BJ (cell line): ENCODE measurements around the gene CDC42EP3. TPM values are rescaled to one million over a fixed set of nuclear protein-coding genes. Genes with fewer than 3 reads are reported as not detected.

Experiments
- CTCF ChIA-PET: fragments of 350-600 bp; formaldehyde crosslinking; extraction: SDS; loops from one replicate; lab custom pipeline; 2021; ENCODE audit warnings: antibody characterized with exemption, inconsistent platforms; lab: Yijun Ruan, JAX
- POLR2A ChIA-PET: fragments of 300-600 bp; sonication (Branson Sonifier 250); formaldehyde crosslinking; extraction: SDS; loops from one replicate; lab custom pipeline; 2021; ENCODE audit warnings: antibody characterized with exemption; lab: Charles Lee
- DNase-seq: peaks from one replicate; pipeline ENCODE4 v3.0.0-alpha.2; 2011; ENCODE audit warnings: low read depth
- H3K27me3 ChIP-seq: 2 replicates; pipeline ENCODE4 v1.6.0; 2011; ENCODE audit warnings: low read length; ENCODE audit not compliant: control insufficient read depth, insufficient read depth
- H3K36me3 ChIP-seq: 2 replicates; pipeline ENCODE4 v1.5.1; 2011; ENCODE audit warnings: low read length; ENCODE audit not compliant: control insufficient read depth, insufficient read depth
- H3K4me3 ChIP-seq: 2 replicates; pipeline ENCODE4 v1.5.1; 2011; ENCODE audit warnings: low read depth, mild to moderate bottlenecking, control low read depth, low read length
- CTCF ChIP-seq: IDR thresholded peaks from 2 replicates; pipeline ENCODE4 v1.5.1; 2011; ENCODE audit warnings: low read depth, mild to moderate bottlenecking, control low read depth, inconsistent platforms, low read length, moderate library complexity; ENCODE audit not compliant: insufficient read depth
- polyA plus RNA-seq: library from polyadenylated mRNA; depleted of rRNA; stranded (reverse); fragments of >200 nt; gene quantifications from 2 replicates; pipeline ENCODE4 v1.2.3, GENCODE V29; 2011

CDC42EP3 gene
- polyA plus RNA-seq, 1 experiment: 191 TPM

- POLR2A ChIA-PET: no interaction called here
- no peak for TF ChIP-seq CTCF
- Histone ChIP-seq H3K36me3 (no peaks in the 10 kb centered on the region), H3K27me3 (no peaks in the 10 kb centered on the region), H3K4me3 (no peak overlapping the region)
- DNase-seq: peak; percentile 52
- CTCF ChIA-PET: interaction anchor here (0.8 kb wide), 1 partner anchor 244 kb away, joined by 3 read pairs; no protein-coding TSS in a partner anchor
Measured at GRCh38 chr2:37635504-37636380, 35.7 kb downstream of the CDC42EP3 start.

GRCh38 chr2:37634914-37635503 lies 36.4 kb downstream of the CDC42EP3 start:
- Histone ChIP-seq H3K4me3 (no peak overlapping the region), H3K27me3 (no peaks in the 10 kb centered on the region), H3K36me3 (no peaks in the 10 kb centered on the region)
- POLR2A ChIA-PET: no interaction called here
- no peak for TF ChIP-seq CTCF
- no peak for DNase-seq
- CTCF ChIA-PET: interaction anchor here (0.8 kb wide), 1 partner anchor 108 kb away, joined by 3 read pairs; no protein-coding TSS in a partner anchor

- no peak for DNase-seq
- Histone ChIP-seq H3K27me3 (no peaks in the 10 kb centered on the region), H3K4me3 (no peak overlapping the region), H3K36me3 (no peaks in the 10 kb centered on the region)
- TF ChIP-seq CTCF: no peak
- CTCF ChIA-PET: interaction anchor here (0.9 kb wide), 1 partner anchor 219 kb away, joined by 3 read pairs; no protein-coding TSS in a partner anchor
- POLR2A ChIA-PET: no interaction called here
Measured at GRCh38 chr2:37633845-37634244, 37.6 kb downstream of the CDC42EP3 start.

- DNase-seq: no peak
- H3K36me3 ChIP-seq: no peaks in the 10 kb centered on the region
- no peak for TF ChIP-seq CTCF
- H3K4me3 ChIP-seq: no peak overlapping the region
- ChIA-PET CTCF (interaction anchor here (0.9 kb wide), 1 partner anchor 219 kb away, joined by 3 read pairs; no protein-coding TSS in a partner anchor), POLR2A (no interaction called here)
- H3K27me3 ChIP-seq: no peaks in the 10 kb centered on the region
Measured at GRCh38 chr2:37633234-37633633, 38.2 kb downstream of the CDC42EP3 start.

- Histone ChIP-seq H3K4me3 (no peak overlapping the region), H3K36me3 (no peaks in the 10 kb centered on the region), H3K27me3 (no peaks in the 10 kb centered on the region)
- DNase-seq: no peak
- ChIA-PET POLR2A (no interaction called here), CTCF (no interaction called here)
- no peak for TF ChIP-seq CTCF
Measured at GRCh38 chr2:37632310-37632709, 39.1 kb downstream of the CDC42EP3 start.
